Measurements from ENCODE around the gene IAH1. TPM values are rescaled to one million over a fixed set of nuclear protein-coding genes. Genes with fewer than 3 reads are reported as not detected.

Gene IAH1
- total and polyA plus RNA-seq, 10 donors, result 29.7 to 76.5 (median 39.3) TPM

- WGBS, 5 donors, result 85 to 92% (median 88%) methylated on average over 3 of the region's 3 CpGs
- no peaks in the 10 kb centered on the region for H3K9me3 ChIP-seq
- no peak for TF ChIP-seq POLR2AphosphoS5 (IDR thresholded peaks at IDR 0.05)
- no peak for TF ChIP-seq CTCF (IDR thresholded peaks at IDR 0.05 in 8 of 11, conservative IDR thresholded peaks at IDR 0.05 in 3 of 11)
- H3K27ac ChIP-seq, result no peak overlapping the region
- no peak overlapping the region for H3K4me3 ChIP-seq
- intact Hi-C loops (cut with DNase I; ENCODE audit: low total_unique reads), result no loop called here
- no peak for DNase-seq
- H3K36me3 ChIP-seq, result peaks cover 0 to 68% (median 35%) of the 10 kb centered on the region in 6 donors
- H3K27me3 ChIP-seq (replicated peaks in 1 of 7), result no peaks in the 10 kb centered on the region
- H3K4me1 ChIP-seq, result peaks cover 7 to 53% (median 36%) of the 10 kb centered on the region in 6 donors
Observed at GRCh38 chr2:9478526-9478925, 4.2 kb downstream of the IAH1 start.

GRCh38 chr2:9480157-9480556, 5.8 kb downstream of the IAH1 start:
- WGBS, 5 donors, result 80 to 97% (median 91%) methylated on average over 4 of the region's 4 CpGs
- no peaks in the 10 kb centered on the region for H3K27me3 ChIP-seq (replicated peaks in 1 of 7)
- H3K4me3 ChIP-seq, result no peak overlapping the region
- no peak for DNase-seq
- H3K4me1 ChIP-seq, result peaks cover 7 to 40% (median 26%) of the 10 kb centered on the region in 6 donors
- TF ChIP-seq POLR2A (IDR thresholded peaks at IDR 0.05), result no peak
- TF ChIP-seq CTCF (IDR thresholded peaks at IDR 0.05 in 8 of 11, conservative IDR thresholded peaks at IDR 0.05 in 3 of 11), result no peak
- no peak for TF ChIP-seq POLR2AphosphoS5 (IDR thresholded peaks at IDR 0.05)
- no peaks in the 10 kb centered on the region for H3K9me3 ChIP-seq
- intact Hi-C loops (cut with DNase I; ENCODE audit: low total_unique reads), result no loop called here
- peaks cover 0 to 84% (median 52%) of the 10 kb centered on the region in 6 donors for H3K36me3 ChIP-seq
- H3K27ac ChIP-seq, result peak overlapping the region in 1 of 8 donors; percentile 11

- TF ChIP-seq POLR2AphosphoS5 (IDR thresholded peaks at IDR 0.05) (no peak), CTCF (IDR thresholded peaks at IDR 0.05 in 8 of 11, conservative IDR thresholded peaks at IDR 0.05 in 3 of 11) (no peak), POLR2A (IDR thresholded peaks at IDR 0.05) (no peak)
Observed at GRCh38 chr2:9483107-9483506, 8.8 kb downstream of the IAH1 start.

GRCh38 chr2:9484533-9484932, 10.2 kb downstream of the IAH1 start:
- peaks cover 0 to 100% (median 90%) of the 10 kb centered on the region in 6 donors for H3K36me3 ChIP-seq
- intact Hi-C loops (cut with DNase I; ENCODE audit: low total_unique reads), result no loop called here
- WGBS, 5 donors, result 86 to 94% (median 91%) methylated on average over 5 of the region's 5 CpGs
- no peaks in the 10 kb centered on the region for H3K27me3 ChIP-seq (replicated peaks in 1 of 7)
- H3K9me3 ChIP-seq, result no peaks in the 10 kb centered on the region
- peaks cover 0 to 8% (median 2%) of the 10 kb centered on the region in 6 donors for H3K4me1 ChIP-seq
- DNase-seq, result no peak
- no peak overlapping the region for H3K4me3 ChIP-seq
- no peak overlapping the region for H3K27ac ChIP-seq
- TF ChIP-seq POLR2AphosphoS5 (IDR thresholded peaks at IDR 0.05), result no peak

More at GRCh38 chr2:9483107-9483506, 8.8 kb downstream of the IAH1 start:
- H3K36me3 ChIP-seq, result peaks cover 0 to 100% (median 79%) of the 10 kb centered on the region in 6 donors
- H3K4me1 ChIP-seq, result peaks cover 0 to 11% (median 4%) of the 10 kb centered on the region in 6 donors
- no peak overlapping the region for H3K27ac ChIP-seq
- intact Hi-C loops (cut with DNase I; ENCODE audit: low total_unique reads), result no loop called here
- H3K27me3 ChIP-seq (replicated peaks in 1 of 7), result no peaks in the 10 kb centered on the region
- DNase-seq, result no peak
- no peaks in the 10 kb centered on the region for H3K9me3 ChIP-seq
- no peak overlapping the region for H3K4me3 ChIP-seq
